ENCODE data around the gene CCL18.
"Not testable (repeated sequence)": the region's sequence is repeated elsewhere in the genome, so short reads cannot be mapped to it uniquely, and the experiment has no call there.

CCL18 gene

GRCh38 chr17:36104701-36105181, 40.7 kb downstream of the CCL18 start:
- DNase-seq, result no peak

- DNase-seq, result no peak
Measured at GRCh38 chr17:36105781-36106492, 41.9 kb downstream of the CCL18 start.

GRCh38 chr17:36106493-36106835, 42.4 kb downstream of the CCL18 start:
- DNase-seq, result no peak

- DNase-seq, result no peak
Measured at GRCh38 chr17:36107660-36108059, 43.6 kb downstream of the CCL18 start.

DNA sequence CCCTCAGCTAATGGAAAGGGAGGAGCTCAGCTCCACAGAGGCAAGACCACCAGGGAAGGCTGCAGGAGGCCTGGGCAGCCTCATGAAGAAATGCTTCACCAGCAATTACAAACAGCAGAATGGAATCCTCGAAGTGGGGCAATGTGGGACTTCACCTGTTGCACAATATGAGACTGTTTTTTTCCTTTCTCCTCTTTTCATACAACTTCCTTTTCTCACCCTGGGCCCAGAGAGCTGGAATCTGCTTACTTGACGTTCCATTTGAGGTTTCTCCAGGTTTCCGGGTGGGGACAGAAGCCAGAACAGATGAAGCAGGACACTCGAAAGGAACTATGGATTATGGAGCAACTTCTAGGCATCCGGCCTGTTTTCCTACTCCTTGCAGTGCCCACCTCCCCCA, 44.2 kb downstream of the CCL18 start:
- DNase-seq, result not testable (repeated sequence)

DNA sequence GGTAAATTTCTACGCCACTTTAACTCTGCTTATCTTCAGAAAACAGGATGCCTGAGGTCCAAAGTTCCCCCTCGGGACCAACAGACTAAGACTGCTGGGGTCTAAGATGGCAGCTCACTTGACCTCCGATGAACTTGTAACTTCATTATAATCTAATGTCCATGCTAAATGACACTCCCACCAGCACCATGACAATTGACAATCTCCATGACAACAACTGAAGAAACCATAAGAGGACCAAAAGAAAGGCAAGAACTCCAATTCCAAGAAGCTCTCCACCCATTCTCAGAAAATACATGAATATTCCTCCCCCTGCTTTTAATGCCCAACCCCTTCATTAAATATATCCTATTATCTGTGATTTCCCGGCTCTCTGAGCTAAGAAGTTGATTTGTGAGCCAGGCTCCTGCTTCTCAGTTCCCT, 47.0 kb downstream of the CCL18 start:
- no peak for DNase-seq

GRCh38 chr17:36112572-36112971, 48.5 kb downstream of the CCL18 start:
- DNase-seq, result no peak

DNA sequence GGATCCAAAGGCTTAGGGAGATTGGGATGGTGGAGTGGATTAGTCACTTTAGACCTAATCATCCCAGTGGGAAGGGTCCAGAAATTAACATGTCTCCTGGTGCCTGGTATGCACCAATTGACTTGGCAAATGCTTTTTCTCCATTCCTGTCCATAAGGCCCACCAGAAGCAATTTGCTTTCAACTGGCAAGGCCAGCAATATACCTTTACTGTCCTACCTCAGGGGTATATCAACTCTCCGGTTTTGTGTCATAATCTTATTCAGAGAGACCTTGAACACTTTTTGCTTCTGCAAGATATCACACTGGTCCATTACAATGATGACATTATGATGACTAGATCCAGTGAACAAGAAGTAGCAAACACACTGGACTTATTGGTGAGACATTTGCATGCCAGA, 49.1 kb downstream of the CCL18 start:
- DNase-seq, result not testable (repeated sequence)

DNA sequence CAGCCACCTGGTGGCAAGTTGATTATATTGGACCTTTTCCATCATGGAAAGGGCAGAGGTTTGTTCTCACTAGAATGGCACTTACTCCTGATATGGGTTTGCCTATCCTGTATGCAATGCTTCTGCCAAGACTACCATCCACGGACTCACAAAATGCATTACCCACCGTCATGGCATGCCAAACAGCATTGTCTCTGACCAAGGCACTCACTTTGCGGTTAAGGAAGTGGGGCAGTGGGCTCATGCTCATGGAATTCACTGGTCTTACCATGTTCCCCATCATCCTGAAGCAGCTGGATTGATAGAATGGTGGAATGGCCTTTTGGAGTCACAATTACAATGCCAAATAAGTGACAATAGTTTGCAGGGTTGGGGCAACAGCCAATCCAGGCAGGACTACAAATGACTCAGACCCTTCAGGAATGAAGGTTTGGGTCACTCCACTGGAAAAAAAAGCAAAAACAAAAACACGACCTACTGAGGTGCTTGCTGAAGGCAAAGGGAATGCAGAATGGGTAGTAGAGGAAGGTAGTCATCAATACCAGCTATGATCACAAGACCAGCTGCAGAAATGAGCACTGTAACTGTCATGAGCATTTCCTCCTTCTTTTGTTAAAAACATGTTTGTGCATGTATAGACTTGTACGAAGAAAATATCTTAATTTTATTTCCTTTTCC, 51.0 kb downstream of the CCL18 start:
- DNase-seq, result not testable (repeated sequence)

GRCh38 chr17:36115649-36115977, 51.5 kb downstream of the CCL18 start:
- not testable (repeated sequence) for DNase-seq

DNA sequence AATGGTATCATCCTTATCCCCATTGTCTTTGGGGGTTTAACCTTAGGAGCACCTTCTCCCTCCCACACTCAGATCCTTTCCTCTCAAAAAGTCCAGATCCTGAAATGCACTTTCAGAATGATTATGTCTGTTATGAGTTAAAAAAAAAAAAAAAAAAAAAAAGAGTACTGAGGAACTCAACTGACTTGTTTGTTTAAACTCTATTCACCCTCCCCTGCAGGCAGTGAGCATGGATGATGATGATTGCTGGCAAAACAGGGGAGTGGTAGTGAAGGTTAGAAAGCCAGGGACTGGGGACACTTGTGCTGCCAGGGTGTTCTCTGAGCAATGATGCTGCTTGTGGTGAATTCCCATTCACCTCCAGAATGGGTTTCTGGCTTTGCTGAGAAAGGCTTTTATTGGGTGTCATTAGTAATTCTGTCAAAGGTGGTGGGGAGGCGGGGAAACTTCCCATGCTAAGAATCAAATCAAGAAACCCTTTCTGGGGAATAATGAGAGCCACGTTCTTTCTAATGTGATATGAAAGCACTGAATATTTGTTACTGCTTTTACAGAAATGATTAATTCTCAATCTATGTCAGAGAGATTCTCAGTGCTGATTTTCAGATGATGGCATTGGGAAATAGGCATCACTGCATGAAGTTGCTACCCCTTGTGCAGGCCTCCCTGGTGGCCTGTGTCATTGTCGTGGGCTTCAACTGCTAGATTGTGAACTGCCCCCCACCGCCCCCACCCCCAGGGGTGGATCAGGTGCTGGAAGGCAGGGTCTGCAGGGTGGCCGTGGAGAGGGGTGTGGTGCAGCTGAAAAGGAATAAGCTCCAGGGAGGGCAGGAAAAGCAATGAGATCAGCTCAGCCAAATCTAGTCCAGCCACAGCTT, 53.7 kb downstream of the CCL18 start:
- no peak for DNase-seq

GRCh38 chr17:36118477-36119353, 54.6 kb downstream of the CCL18 start:
- DNase-seq, result no peak

DNA sequence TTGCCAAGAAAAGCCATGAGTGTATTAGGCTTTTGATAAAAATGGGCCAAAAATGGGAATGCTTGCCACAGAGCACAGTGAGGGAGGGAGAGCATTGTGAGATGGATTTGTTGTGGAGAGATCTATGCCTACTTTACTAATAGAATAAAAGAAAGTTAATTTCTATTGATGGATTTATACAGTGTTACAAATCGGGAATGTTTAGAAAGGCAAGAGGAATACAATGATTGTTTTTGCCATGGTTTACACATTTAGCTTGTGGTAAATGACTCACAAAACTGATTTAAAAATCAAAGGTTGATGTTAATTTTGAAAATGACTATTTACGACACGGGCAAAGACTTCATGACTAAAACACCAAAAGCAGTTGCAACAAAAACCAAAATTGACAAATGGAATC, 56.1 kb downstream of the CCL18 start:
- no peak for DNase-seq

- not testable (repeated sequence) for DNase-seq
Measured at GRCh38 chr17:36121099-36121498, 57.0 kb downstream of the CCL18 start.
